Mammary epithelial cell (primary cell): Measurements from ENCODE around the gene STMP1.

Experiments used
- CTCF ChIP-seq, 2 donors: IDR thresholded peaks in 1 of 2; conservative IDR thresholded peaks in 1 of 2; 2 replicates each; pipeline ENCODE4 v1.5.1; 2011 to 2012; ENCODE audit warnings: inconsistent platforms in 2 of 2, low read length in 2 of 2, mild to moderate bottlenecking in 2 of 2, control low read depth in 1 of 2, low read depth in 1 of 2; ENCODE audit not compliant: insufficient read depth in 1 of 2; ENCODE audit errors: extremely low read depth in 1 of 2
- EZH2 ChIP-seq: IDR thresholded peaks from 2 replicates; pipeline ENCODE4 v1.6.1; 2012; ENCODE audit warnings: low read length, inconsistent platforms, borderline replicate concordance

GRCh38 chr7:135718219-135718618, 55.9 kb downstream of the STMP1 start:
- no peak for TF ChIP-seq CTCF (conservative IDR thresholded peaks at IDR 0.05 in 1 of 2, IDR thresholded peaks at IDR 0.05 in 1 of 2; ENCODE audit: extremely low read depth in 1 of 2, insufficient read depth in 1 of 2, low read depth in 1 of 2, low read length in 2 of 2)
- TF ChIP-seq EZH2: no peak
